Measurements from ENCODE around the gene TBC1D12.
"Not testable (repeated sequence)": the region's sequence is repeated elsewhere in the genome, so short reads cannot be mapped to it uniquely, and the experiment has no call there.

DNA sequence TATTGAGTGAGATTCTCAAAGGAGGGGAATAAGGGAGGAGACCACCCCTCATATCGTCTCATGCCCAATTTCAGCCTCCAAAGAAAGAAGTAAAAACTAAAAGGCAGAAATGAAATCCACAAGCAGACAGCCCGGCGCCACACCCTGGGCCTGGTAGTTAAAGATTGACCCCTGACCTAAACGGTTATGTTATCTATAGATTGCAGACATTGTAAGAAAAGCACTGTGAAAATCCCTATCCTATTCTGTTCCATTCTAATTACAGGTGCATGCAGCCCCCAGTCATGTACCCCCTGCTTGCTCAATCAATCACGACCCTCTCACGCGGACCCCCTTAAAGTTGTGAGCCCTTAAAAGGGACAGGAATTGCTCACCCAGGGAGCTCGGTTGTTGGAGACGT lies 10.2 kb upstream of the TBC1D12 start:
- TF ChIP-seq POLR2AphosphoS5, POLR2A (IDR thresholded peaks at IDR 0.05): not testable (repeated sequence)
- TF ChIP-seq, protein P1, sequence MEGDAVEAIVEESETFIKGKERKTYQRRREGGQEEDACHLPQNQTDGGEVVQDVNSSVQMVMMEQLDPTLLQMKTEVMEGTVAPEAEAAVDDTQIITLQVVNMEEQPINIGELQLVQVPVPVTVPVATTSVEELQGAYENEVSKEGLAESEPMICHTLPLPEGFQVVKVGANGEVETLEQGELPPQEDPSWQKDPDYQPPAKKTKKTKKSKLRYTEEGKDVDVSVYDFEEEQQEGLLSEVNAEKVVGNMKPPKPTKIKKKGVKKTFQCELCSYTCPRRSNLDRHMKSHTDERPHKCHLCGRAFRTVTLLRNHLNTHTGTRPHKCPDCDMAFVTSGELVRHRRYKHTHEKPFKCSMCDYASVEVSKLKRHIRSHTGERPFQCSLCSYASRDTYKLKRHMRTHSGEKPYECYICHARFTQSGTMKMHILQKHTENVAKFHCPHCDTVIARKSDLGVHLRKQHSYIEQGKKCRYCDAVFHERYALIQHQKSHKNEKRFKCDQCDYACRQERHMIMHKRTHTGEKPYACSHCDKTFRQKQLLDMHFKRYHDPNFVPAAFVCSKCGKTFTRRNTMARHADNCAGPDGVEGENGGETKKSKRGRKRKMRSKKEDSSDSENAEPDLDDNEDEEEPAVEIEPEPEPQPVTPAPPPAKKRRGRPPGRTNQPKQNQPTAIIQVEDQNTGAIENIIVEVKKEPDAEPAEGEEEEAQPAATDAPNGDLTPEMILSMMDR (IDR thresholded peaks at IDR 0.05), result not testable (repeated sequence)
